Ovary (tissue), 3 donors: Measurements from ENCODE around the gene OSGEP.

ENCODE experiments used
- CTCF ChIP-seq, 3 donors: fragments of 450-650 bp in 2 of 3; fragments of 200-600 bp in 1 of 3; IDR thresholded peaks; one replicate each; pipeline versions ENCODE4 v1.5.1 to v1.8.0; 2016 to 2022; ENCODE audit warnings: antibody characterized with exemption in 3 of 3, mild to moderate bottlenecking in 1 of 3
- POLR2A ChIP-seq: fragments of 450-650 bp; IDR thresholded peaks from one replicate; pipeline ENCODE4 v1.6.1; 2017; ENCODE audit warnings: antibody characterized with exemption, mild to moderate bottlenecking, moderate library complexity
- donor health status: DM: no; HTN: no; CAD: no.

- TF ChIP-seq CTCF (IDR thresholded peaks at IDR 0.05) (no peak), POLR2A (no peak)
These were observed 36.0 kb upstream of the OSGEP start for GRCh38 chr14:20490563-20490962.
